HepG2 (cell line): ENCODE results near the gene NGEF. TPM values are rescaled to one million over a fixed set of nuclear protein-coding genes. Genes with fewer than 3 reads are reported as not detected.
A peak's percentile ranks its signal among the peaks of the same experiment; 100 is the strongest.

Experiments used
- ATM ChIP-seq: fragments of 450-650 bp; IDR thresholded peaks from 2 replicates; pipeline ENCODE4 v1.7.1; 2017; ENCODE audit warnings: mild to moderate bottlenecking, borderline replicate concordance
- BCL6 ChIP-seq: IDR thresholded peaks from 2 replicates; pipeline ENCODE4 v1.6.1; 2016; ENCODE audit warnings: missing genetic modification reagents, missing compliant biosample characterization
- FUBP1 ChIP-seq: sonication (generic); formaldehyde crosslinking; IDR thresholded peaks from 2 replicates; pipeline ENCODE4 v1.5.1; 2020; ENCODE audit warnings: missing genetic modification reagents, mild to moderate bottlenecking, borderline replicate concordance
- HNF4A ChIP-seq: sonication (generic); formaldehyde crosslinking; IDR thresholded peaks from 2 replicates; pipeline ENCODE4 v1.4.0; 2020; ENCODE audit warnings: missing genetic modification reagents
- HOXA9 ChIP-seq: sonication (generic); formaldehyde crosslinking; IDR thresholded peaks from 2 replicates; pipeline ENCODE4 v1.8.1; 2022; ENCODE audit warnings: missing genetic modification reagents, mild to moderate bottlenecking, moderate library complexity, borderline replicate concordance
- IKZF5 ChIP-seq: IDR thresholded peaks from 2 replicates; pipeline ENCODE4 v1.6.1; 2018; ENCODE audit warnings: missing genetic modification reagents, mild to moderate bottlenecking, missing compliant biosample characterization
- KLF16 ChIP-seq, 2 experiments: sonication (generic) in 1 of 2; formaldehyde crosslinking in 1 of 2; IDR thresholded peaks; 2 replicates each; pipeline versions ENCODE4 v1.6.1 to v1.8.0; 2016 to 2023; ENCODE audit warnings: missing genetic modification reagents in 2 of 2, missing compliant biosample characterization in 1 of 2
- MEF2D ChIP-seq: sonication (generic); formaldehyde crosslinking; IDR thresholded peaks from 2 replicates; pipeline ENCODE4 v1.5.1; 2020; ENCODE audit warnings: mild to moderate bottlenecking, missing genetic modification reagents
- NFAT5 ChIP-seq: sonication (generic); formaldehyde crosslinking; IDR thresholded peaks from 2 replicates; pipeline ENCODE4 v1.4.0; 2020; ENCODE audit warnings: missing genetic modification reagents
- NFRKB ChIP-seq: fragments of 450-650 bp; IDR thresholded peaks from 2 replicates; pipeline ENCODE4 v1.6.1; 2017
- NFYC ChIP-seq: IDR thresholded peaks from 2 replicates; pipeline ENCODE4 v1.6.1; 2016; ENCODE audit warnings: missing genetic modification reagents, missing compliant biosample characterization
- SAP130 ChIP-seq: IDR thresholded peaks from 2 replicates; pipeline ENCODE4 v1.6.1; 2016; ENCODE audit warnings: low read depth
- SMYD3 ChIP-seq: sonication (generic); formaldehyde crosslinking; IDR thresholded peaks from 2 replicates; pipeline ENCODE4 v1.8.1; 2023; ENCODE audit warnings: mild to moderate bottlenecking, missing genetic modification reagents
- SNRNP70 ChIP-seq: fragments of 200-400 bp; formaldehyde crosslinking; IDR thresholded peaks from 2 replicates; pipeline ENCODE4 v1.6.1; 2017; ENCODE audit warnings: mild to moderate bottlenecking, low read depth, low read length, moderate library complexity
- TCF7 ChIP-seq: sonication (generic); IDR thresholded peaks from 2 replicates; pipeline ENCODE4 v1.6.1; 2016; ENCODE audit warnings: antibody characterized with exemption, low read depth
- ZMAT3 ChIP-seq: sonication (generic); formaldehyde crosslinking; conservative IDR thresholded peaks from 2 replicates; pipeline ENCODE4 v1.7.0; 2021; ENCODE audit warnings: missing genetic modification reagents
- ZMYM3 ChIP-seq: sonication (generic); formaldehyde crosslinking; IDR thresholded peaks from 2 replicates; pipeline ENCODE4 v1.5.1; 2020; ENCODE audit warnings: mild to moderate bottlenecking, missing genetic modification reagents
- ZNF337 ChIP-seq: sonication (generic); formaldehyde crosslinking; IDR thresholded peaks from 2 replicates; pipeline ENCODE4 v1.5.1; 2020; ENCODE audit warnings: missing genetic modification reagents, low read depth, mild to moderate bottlenecking, borderline replicate concordance
- ZNF362 ChIP-seq: sonication (generic); formaldehyde crosslinking; IDR thresholded peaks from 2 replicates; pipeline ENCODE4 v1.4.0; 2020; ENCODE audit warnings: missing genetic modification reagents, mild to moderate bottlenecking, borderline replicate concordance
- ZNF501 ChIP-seq: sonication (generic); formaldehyde crosslinking; IDR thresholded peaks from 2 replicates; pipeline ENCODE4 v1.5.1; 2020; ENCODE audit warnings: mild to moderate bottlenecking, moderate library complexity, missing genetic modification reagents
- ZNF576 ChIP-seq: sonication (generic); formaldehyde crosslinking; IDR thresholded peaks from 2 replicates; pipeline ENCODE4 v1.4.0; 2020; ENCODE audit warnings: mild to moderate bottlenecking, missing genetic modification reagents
- ZNF740 ChIP-seq: sonication (generic); formaldehyde crosslinking; IDR thresholded peaks from 2 replicates; pipeline ENCODE4 v1.4.0; 2020; ENCODE audit warnings: missing genetic modification reagents
- polyA plus RNA-seq, 8 experiments: library from polyadenylated mRNA; depleted of rRNA in 3 of 8; stranded (reverse) in 7 of 8; unstranded in 1 of 8; fragments of >200 nt; fragmentation: Illumina TruSeq in 4 of 8; extraction: Trizol in 4 of 8; gene quantifications; 2 replicates each; pipeline versions ENCODE4 v1.2.1 to v1.2.3, GENCODE V29; 2011 to 2016; ENCODE audit warnings: low read depth in 4 of 8, missing spikeins in 1 of 8, mixed read lengths in 1 of 8; ENCODE audit not compliant: insufficient read depth in 1 of 8
- total RNA-seq, 5 experiments: library from RNA; depleted of rRNA; stranded (reverse); fragments of >200 nt; fragmentation: Illumina TruSeq; extraction: Trizol; gene quantifications; 2 replicates each; pipeline ENCODE4 v1.2.3, GENCODE V29; 2016; ENCODE audit warnings: low read depth in 1 of 5

Gene NGEF
- total and polyA plus RNA-seq, 2 of the 13 experiments (the other 11 are each of a cell fraction or from before 2014, with no cell fraction given): 14.4 to 36.9 TPM

GRCh38 chr2:232857158-232857563, 155.9 kb downstream of the NGEF start (continued):
- TF ChIP-seq NFAT5 (CRISPR knock-in tag) (no peak), IKZF5 (peak; percentile 94), ZMAT3 (no peak), TCF7 (peak; percentile 69), ZNF362 (CRISPR knock-in tag) (peak; percentile 88; the same call in 1 of the 2 replicates), ZNF740 (peak; percentile 65; the same call in 1 of the 2 replicates), ZNF576 (no peak), ZNF337 (CRISPR knock-in tag) (no peak), SMYD3 (CRISPR knock-in tag) (peak; percentile 94; the same call in 1 of the 2 replicates), NFYC (CRISPR knock-in tag) (peak; percentile 63), BCL6 (peak; percentile 94), ZNF501 (CRISPR knock-in tag) (no peak), ATM (no peak; the same call in 1 of the 2 replicates), FUBP1 (CRISPR knock-in tag) (no peak), ZMYM3 (peak; percentile 79), NFRKB (no peak), SAP130 (CRISPR knock-in tag) (peak; percentile 94), MEF2D (CRISPR knock-in tag) (no peak; the same call in 1 of the 2 replicates), SNRNP70 (no peak), HNF4A (peak; percentile 90), HOXA9 (CRISPR knock-in tag) (no peak), KLF16 (CRISPR knock-in tag; IDR thresholded peaks at IDR 0.05) (peak in 1 of 2 experiments; percentile 96; a peak in 2 of 4 replicates)
